Mesenchymal stem cell (in vitro differentiated cells and primary cell): Measurements from ENCODE around the gene HOGA1.

Experiments used
- DNase-seq: peaks from one replicate; pipeline ENCODE4 v3.0.0-alpha.2; 2013
- H2AFZ ChIP-seq: one replicate; pipeline ENCODE4 v1.6.1; 2013; ENCODE audit warnings: low read depth, mild to moderate bottlenecking, control low read depth, inconsistent platforms, low read length, moderate library complexity
- H2AK5ac ChIP-seq: 2 replicates; pipeline ENCODE4 v1.6.1; 2013; ENCODE audit warnings: low read length, moderate library complexity, mild to moderate bottlenecking, inconsistent platforms; ENCODE audit not compliant: severe bottlenecking
- H2BK120ac ChIP-seq: one replicate; pipeline ENCODE4 v1.6.1; 2013; ENCODE audit warnings: low read depth, mild to moderate bottlenecking, inconsistent platforms, low read length, moderate library complexity
- H2BK12ac ChIP-seq, 2 experiments: one replicate each; pipeline ENCODE4 v1.6.1; 2013; ENCODE audit warnings: inconsistent platforms in 2 of 2, low read length in 2 of 2, mild to moderate bottlenecking in 2 of 2, moderate library complexity in 2 of 2, control low read depth in 1 of 2
- H2BK15ac ChIP-seq: one replicate; pipeline ENCODE4 v1.6.1; 2013; ENCODE audit warnings: mild to moderate bottlenecking, low read depth, inconsistent platforms; ENCODE audit not compliant: poor library complexity, severe bottlenecking
- H2BK5ac ChIP-seq: 2 replicates; pipeline ENCODE4 v1.6.1; 2013; ENCODE audit warnings: low read depth, mild to moderate bottlenecking, low read length, control low read depth, inconsistent platforms; ENCODE audit not compliant: poor library complexity, severe bottlenecking
- H3K14ac ChIP-seq, 2 experiments: one replicate each; pipeline ENCODE4 v1.6.1; 2013; ENCODE audit warnings: inconsistent platforms in 2 of 2, low read length in 2 of 2, control low read depth in 1 of 2, mild to moderate bottlenecking in 1 of 2, moderate library complexity in 1 of 2
- H3K18ac ChIP-seq, 2 experiments: one replicate each; pipeline ENCODE4 v1.6.1; 2013; ENCODE audit warnings: inconsistent platforms in 2 of 2, low read length in 2 of 2, control low read depth in 1 of 2, low read depth in 1 of 2, mild to moderate bottlenecking in 1 of 2
- H3K23ac ChIP-seq, 2 experiments: one replicate each; pipeline ENCODE4 v1.6.1; 2013; ENCODE audit warnings: inconsistent platforms in 2 of 2, low read length in 2 of 2, mild to moderate bottlenecking in 2 of 2, moderate library complexity in 2 of 2, control low read depth in 1 of 2
- H3K27ac ChIP-seq: 2 replicates; pipeline ENCODE4 v1.5.1; 2013; ENCODE audit warnings: mild to moderate bottlenecking, moderate library complexity, low read length, control low read depth, inconsistent platforms; ENCODE audit not compliant: poor library complexity, severe bottlenecking
- H3K27me3 ChIP-seq, 2 experiments: 2 replicates each; pipeline versions ENCODE4 v1.6.1 to v1.7.0; 2013; ENCODE audit warnings: low read length in 2 of 2, mild to moderate bottlenecking in 2 of 2, moderate library complexity in 2 of 2, control low read depth in 1 of 2, inconsistent platforms in 1 of 2; ENCODE audit not compliant: control insufficient read depth in 1 of 2, insufficient read depth in 1 of 2
- H3K36me3 ChIP-seq, 2 experiments: 2 replicates each; pipeline versions ENCODE4 v1.6.1 to v1.7.0; 2013; ENCODE audit warnings: low read length in 2 of 2, control low read depth in 1 of 2, inconsistent platforms in 1 of 2, low read depth in 1 of 2, mild to moderate bottlenecking in 1 of 2; ENCODE audit not compliant: insufficient read depth in 2 of 2, control insufficient read depth in 1 of 2
- H3K4ac ChIP-seq, 2 experiments: one replicate each; pipeline ENCODE4 v1.6.1; 2013; ENCODE audit warnings: inconsistent platforms in 2 of 2, low read length in 2 of 2, mild to moderate bottlenecking in 2 of 2, moderate library complexity in 2 of 2, control low read depth in 1 of 2, low read depth in 1 of 2
- H3K4me1 ChIP-seq: 2 replicates; pipeline ENCODE4 v1.6.1; 2013; ENCODE audit warnings: low read depth, low read length, control low read depth; ENCODE audit not compliant: control insufficient read depth, insufficient read depth
- H3K4me2 ChIP-seq: 2 replicates; pipeline ENCODE4 v1.6.1; 2013; ENCODE audit warnings: low read length, mild to moderate bottlenecking, inconsistent platforms; ENCODE audit not compliant: poor library complexity, severe bottlenecking
- H3K4me3 ChIP-seq, 2 experiments: 2 replicates each; pipeline versions ENCODE4 v1.5.1 to v1.7.0; 2013; ENCODE audit warnings: low read length in 2 of 2, mild to moderate bottlenecking in 2 of 2, control low read depth in 1 of 2, low read depth in 1 of 2; ENCODE audit not compliant: insufficient read depth in 1 of 2
- H3K79me1 ChIP-seq: replicated peaks from 2 replicates; pipeline ENCODE4 v1.6.1; 2013; ENCODE audit warnings: mild to moderate bottlenecking, control low read depth, low read length, inconsistent platforms; ENCODE audit not compliant: poor library complexity, severe bottlenecking
- H3K9ac ChIP-seq: 2 replicates; pipeline ENCODE4 v1.7.0; 2013; ENCODE audit warnings: mild to moderate bottlenecking, low read length, moderate library complexity
- H3K9me3 ChIP-seq: 2 replicates; pipeline ENCODE4 v1.7.0; 2013; ENCODE audit warnings: mild to moderate bottlenecking, low read length; ENCODE audit not compliant: control insufficient read depth
- H4K8ac ChIP-seq: one replicate; pipeline ENCODE4 v1.6.1; 2013; ENCODE audit warnings: inconsistent platforms, mild to moderate bottlenecking, low read length, moderate library complexity
- H4K91ac ChIP-seq: one replicate; pipeline ENCODE4 v1.6.1; 2013; ENCODE audit warnings: mild to moderate bottlenecking, low read length, inconsistent platforms
- WGBS: methylation state at CpG from one replicate; pipeline ENCODE4 v1.1.7; 2013; ENCODE audit warnings: mixed read lengths; 5-methylcytosine and 5-hydroxymethylcytosine counted together

The HOGA1 gene

GRCh38 chr10:97542169-97543024, 41.8 kb upstream of the HOGA1 start:
- Histone ChIP-seq H3K4ac (peak overlapping the region; percentile 62 to 88), H3K9me3 (no peaks in the 10 kb centered on the region), H3K4me1 (peaks cover 49% of the 10 kb centered on the region), H3K36me3 (peaks cover 0 to 8% of the 10 kb centered on the region in 2 experiments), H3K23ac (peak overlapping the region in 1 of 2 experiments; percentile 50), H3K27ac (peak overlapping the region; percentile 96), H2AFZ (peak overlapping the region; percentile 54), H3K4me3 (peak overlapping the region in 1 of 2 experiments; percentile 61), H3K27me3 (no peaks in the 10 kb centered on the region), H2BK120ac (peak overlapping the region; percentile 90), H2BK5ac (peak overlapping the region; percentile 79), H3K14ac (peak overlapping the region in 1 of 2 experiments; percentile 26), H3K18ac (peak overlapping the region; percentile 90 to 91), H2BK15ac (peak overlapping the region; percentile 91), H3K79me1 (peaks cover 16% of the 10 kb centered on the region), H4K91ac (peak overlapping the region; percentile 92), H2BK12ac (peak overlapping the region; percentile 81 to 100), H2AK5ac (peak overlapping the region; percentile 95), H3K4me2 (no peak overlapping the region), H4K8ac (peak overlapping the region; percentile 88), H3K9ac (peak overlapping the region; percentile 81)
- WGBS, result 23% methylated on average over 7 of the region's 9 CpGs
- peak; percentile 97 for DNase-seq

GRCh38 chr10:97543025-97543546, 41.1 kb upstream of the HOGA1 start:
- Histone ChIP-seq H2BK12ac (peak overlapping the region; percentile 73 to 81), H2BK15ac (peak overlapping the region; percentile 91), H4K91ac (peak overlapping the region; percentile 83), H3K27me3 (no peaks in the 10 kb centered on the region), H3K79me1 (peaks cover 12% of the 10 kb centered on the region), H3K36me3 (peaks cover 0 to 8% of the 10 kb centered on the region in 2 experiments), H3K4me3 (peak overlapping the region in 1 of 2 experiments; percentile 30), H3K23ac (peak overlapping the region in 1 of 2 experiments; percentile 19), H3K9me3 (no peaks in the 10 kb centered on the region), H4K8ac (peak overlapping the region; percentile 88), H2BK5ac (peak overlapping the region; percentile 79), H3K4me2 (no peak overlapping the region), H3K4ac (peak overlapping the region in 1 of 2 experiments; percentile 62), H3K9ac (peak overlapping the region; percentile 81), H3K27ac (peak overlapping the region; percentile 96), H2AK5ac (peak overlapping the region; percentile 41), H2BK120ac (peak overlapping the region; percentile 90), H3K18ac (peak overlapping the region; percentile 90 to 91), H3K14ac (peak overlapping the region in 1 of 2 experiments; percentile 55), H3K4me1 (peaks cover 51% of the 10 kb centered on the region), H2AFZ (peak overlapping the region; percentile 15)
- WGBS, result under 1% methylated on average over 10 of the region's 10 CpGs
- DNase-seq, result peak; percentile 97

GRCh38 chr10:97546456-97547270, 37.5 kb upstream of the HOGA1 start:
- Histone ChIP-seq H4K91ac (peak overlapping the region; percentile 83), H2BK5ac (no peak overlapping the region), H3K4me1 (peaks cover 47% of the 10 kb centered on the region), H3K9me3 (no peaks in the 10 kb centered on the region), H3K27me3 (no peaks in the 10 kb centered on the region), H3K4me3 (no peak overlapping the region), H2BK12ac (peak overlapping the region; percentile 69 to 83), H2AFZ (no peak overlapping the region), H4K8ac (peak overlapping the region; percentile 60), H3K9ac (no peak overlapping the region), H3K79me1 (peaks cover 22% of the 10 kb centered on the region), H3K18ac (peak overlapping the region; percentile 57 to 92), H2BK120ac (peak overlapping the region; percentile 21), H2AK5ac (peak overlapping the region; percentile 42), H3K4me2 (no peak overlapping the region), H3K36me3 (peaks cover 0 to 28% of the 10 kb centered on the region in 2 experiments), H3K4ac (peak overlapping the region; percentile 57 to 72), H2BK15ac (no peak overlapping the region), H3K27ac (no peak overlapping the region), H3K14ac (peak overlapping the region in 1 of 2 experiments; percentile 6), H3K23ac (no peak overlapping the region)
- 81% methylated on average over 15 of the region's 18 CpGs for WGBS
- no peak for DNase-seq
